HL-60/S4 treated with phorbol 12-myristate 13-acetate at 8.2 ng/mL for 4 days and 3 days (cell line): ENCODE results near the gene ANK2.

Experiments used
- in situ Hi-C: fragments of 300-500 bp; cut with MboI; formaldehyde crosslinking; loops from 2 replicates; pipeline ENCODE4 v1.15.0; 2022; ENCODE audit warnings: low sequenced_read_pairs

ANK2 gene

DNA sequence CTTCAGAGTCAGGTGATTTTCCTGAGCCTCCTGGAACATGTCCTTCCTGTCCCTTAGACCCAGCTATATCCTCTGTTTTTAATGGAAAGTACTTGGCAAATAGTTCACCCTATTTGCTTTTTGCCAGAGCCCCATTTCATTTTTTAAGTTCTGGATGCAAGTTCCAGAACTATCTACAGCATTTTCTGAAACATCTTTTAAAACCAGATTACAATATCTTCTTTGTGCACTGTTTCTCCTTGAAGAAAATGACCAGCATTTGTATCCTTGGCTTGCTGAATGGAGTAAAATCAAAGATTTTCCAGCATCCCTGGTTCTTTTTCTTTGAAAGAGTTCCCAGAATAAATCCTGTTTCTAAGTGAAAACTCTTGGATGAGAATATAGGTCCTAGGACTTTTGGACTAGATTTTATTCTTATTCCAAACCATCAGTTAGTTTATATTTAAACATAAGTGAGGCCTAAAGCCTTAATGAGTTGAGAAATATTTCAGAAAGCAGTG is 224.3 kb downstream of the ANK2 start:
- in situ Hi-C loops = no loop called here

DNA sequence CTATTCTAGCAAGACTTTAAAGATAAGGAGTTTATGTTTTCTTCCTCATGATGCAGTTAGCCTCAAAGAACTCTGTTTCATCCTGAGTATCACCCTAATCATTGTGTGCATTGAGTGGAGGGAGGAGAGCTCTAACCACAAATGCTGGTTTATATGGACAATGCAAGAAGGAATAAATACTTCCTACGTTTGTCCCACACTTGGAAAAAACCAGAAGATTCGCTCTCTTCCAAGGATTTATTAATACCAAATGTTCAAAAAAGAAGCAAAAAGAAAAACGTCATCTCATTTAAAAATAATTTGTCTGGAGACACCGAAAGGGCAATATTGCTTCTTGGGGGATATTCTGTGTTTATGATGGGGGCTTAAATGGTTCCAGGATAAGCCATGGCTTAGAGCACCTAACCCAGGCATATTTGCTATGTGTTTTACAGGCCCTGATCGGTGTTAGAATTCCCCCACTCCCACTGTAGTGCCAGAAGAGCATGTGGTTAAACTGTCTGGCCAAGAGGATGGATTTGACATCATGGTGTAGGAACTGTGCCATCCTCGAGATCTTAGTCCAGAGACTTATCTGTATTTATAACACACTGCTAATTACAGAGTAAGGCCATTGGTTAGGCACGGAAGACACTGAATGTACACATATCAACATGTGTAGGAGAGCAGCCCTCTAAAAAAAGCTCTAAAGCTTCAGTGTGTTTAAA is 227.2 kb downstream of the ANK2 start:
- in situ Hi-C loops = no loop called here

GRCh38 chr4:113278324-113278934 is 229.0 kb downstream of the ANK2 start:
- in situ Hi-C loops = no loop called here

DNA sequence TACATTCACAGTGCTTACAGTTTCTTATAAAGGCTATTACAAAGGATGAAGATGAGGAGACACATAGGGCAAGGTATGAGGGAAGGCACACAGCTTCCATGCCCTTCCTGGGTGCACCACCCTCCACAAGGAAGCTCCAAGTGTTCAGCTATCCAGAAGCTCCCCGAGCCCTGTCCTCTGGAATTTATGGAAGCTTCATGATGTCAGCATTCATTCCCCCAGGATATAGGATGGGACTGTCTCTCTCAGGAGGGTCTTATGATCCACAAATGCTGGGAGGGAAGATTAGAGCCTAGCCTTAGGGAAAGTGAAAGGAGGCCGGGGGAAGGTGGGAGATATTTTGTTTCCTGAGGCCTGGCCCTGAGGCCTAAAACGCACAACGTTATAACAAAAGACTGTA is 236.0 kb downstream of the ANK2 start:
- in situ Hi-C loops = no loop called here

DNA sequence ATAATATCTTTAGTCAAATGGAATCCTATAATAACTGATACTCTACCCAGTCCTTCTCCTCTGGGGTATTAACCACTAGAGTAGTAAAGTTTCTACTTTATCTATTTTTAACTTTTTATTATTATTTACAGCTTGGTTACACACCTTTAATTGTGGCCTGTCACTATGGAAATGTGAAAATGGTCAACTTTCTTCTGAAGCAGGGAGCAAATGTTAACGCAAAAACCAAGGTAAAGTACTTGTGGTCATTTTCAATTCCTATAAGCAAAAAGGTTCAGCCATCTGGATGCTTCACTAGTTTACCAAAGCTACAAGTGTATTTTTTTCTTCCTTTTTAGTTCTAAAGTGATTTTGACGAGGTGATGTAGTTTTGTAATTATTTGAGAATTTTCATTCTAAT is 238.8 kb downstream of the ANK2 start:
- in situ Hi-C loops = no loop called here

DNA sequence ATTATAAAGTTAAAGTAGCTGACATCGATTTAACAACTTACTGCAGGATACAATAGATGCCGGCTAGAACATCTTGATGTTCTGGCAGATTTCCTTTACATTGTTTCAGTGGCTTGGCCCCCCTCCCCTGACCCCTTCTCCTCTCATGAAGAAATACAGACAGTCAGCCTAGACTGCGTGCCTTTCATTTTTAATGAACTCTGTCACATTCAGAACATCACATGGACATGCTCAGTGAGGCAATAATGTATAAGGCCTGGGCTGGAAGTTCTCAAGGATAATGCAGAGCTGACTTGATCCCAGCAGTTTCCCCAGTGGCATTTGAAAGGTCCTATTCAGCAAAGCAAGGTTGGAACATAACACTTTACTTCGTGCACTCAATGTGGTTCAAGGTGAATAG is 239.2 kb downstream of the ANK2 start:
- in situ Hi-C loops = no loop called here

DNA sequence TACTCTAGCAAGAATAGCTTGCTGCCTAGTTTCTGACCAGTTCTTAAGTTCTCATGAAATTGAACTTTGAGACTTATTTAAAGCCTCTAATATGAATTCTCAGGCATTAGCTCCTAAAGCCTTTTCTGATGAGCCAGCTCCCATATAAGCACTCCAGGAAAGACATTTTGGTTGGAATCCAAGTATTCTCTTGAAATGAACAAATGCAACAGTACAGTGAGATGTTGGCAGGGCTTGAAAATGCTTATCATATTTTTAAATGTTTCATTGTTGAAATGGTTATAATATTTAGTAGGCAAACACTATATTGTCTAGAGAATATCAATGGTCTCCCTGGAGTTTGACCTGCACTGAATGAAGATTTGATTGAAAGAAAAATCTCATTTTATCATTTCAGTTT is 240.3 kb downstream of the ANK2 start:
- in situ Hi-C loops = no loop called here

- in situ Hi-C loops = no loop called here
Observed at GRCh38 chr4:113290666-113291065, 241.2 kb downstream of the ANK2 start.

DNA sequence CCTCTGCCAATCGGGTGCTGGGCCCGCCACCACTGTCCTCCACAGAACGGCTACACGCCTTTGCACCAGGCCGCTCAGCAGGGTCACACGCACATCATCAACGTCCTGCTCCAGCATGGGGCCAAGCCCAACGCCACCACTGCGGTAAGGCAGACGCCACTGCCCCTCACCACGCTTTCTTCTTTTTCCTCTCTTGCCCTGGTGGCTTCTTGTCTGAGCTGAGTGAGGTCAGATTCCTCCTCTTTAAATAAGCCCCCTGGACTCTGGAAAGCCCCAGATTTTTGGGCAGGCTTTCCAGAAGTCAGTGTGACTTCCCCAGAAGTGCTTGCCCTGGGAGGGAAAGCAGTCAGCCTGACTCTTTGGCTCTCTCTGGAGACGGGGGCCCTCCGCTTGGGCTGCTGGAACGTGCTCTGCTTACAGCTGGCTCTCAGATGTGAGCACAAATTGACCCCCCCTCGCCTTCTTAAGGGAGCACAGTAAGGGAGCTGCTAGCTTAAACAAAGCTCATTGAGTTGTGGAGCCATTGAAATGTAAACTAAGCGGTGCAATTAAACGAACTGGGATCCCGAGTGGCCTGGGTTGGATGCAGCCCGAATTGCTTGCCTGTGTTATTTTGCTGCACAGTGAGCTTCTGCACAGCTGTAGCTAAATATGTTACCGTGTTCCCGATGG is 243.1 kb downstream of the ANK2 start:
- in situ Hi-C loops = no loop called here

- in situ Hi-C loops = no loop called here
Observed at GRCh38 chr4:113293043-113293560, 243.6 kb downstream of the ANK2 start.

DNA sequence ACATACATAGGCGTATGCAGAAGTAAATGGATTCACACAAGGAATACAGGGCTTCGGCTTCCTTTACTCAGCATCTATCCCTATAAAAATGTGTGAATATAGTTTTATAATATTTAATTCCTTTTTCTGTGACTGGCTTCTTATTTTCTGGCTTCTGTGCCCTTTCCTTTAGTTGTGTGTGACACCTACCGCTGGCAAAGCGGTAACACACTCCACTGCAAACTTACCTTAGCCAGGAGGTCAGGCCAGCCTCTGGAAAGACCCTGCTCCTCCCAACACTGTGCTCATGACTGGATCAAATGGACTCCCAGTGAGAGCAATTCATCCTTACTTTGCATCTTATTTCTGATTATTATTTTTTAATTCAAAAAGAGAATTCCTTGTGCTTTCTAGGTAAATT is 244.2 kb downstream of the ANK2 start:
- in situ Hi-C loops = no loop called here

GRCh38 chr4:113294908-113295307 is 245.5 kb downstream of the ANK2 start:
- in situ Hi-C loops = no loop called here

DNA sequence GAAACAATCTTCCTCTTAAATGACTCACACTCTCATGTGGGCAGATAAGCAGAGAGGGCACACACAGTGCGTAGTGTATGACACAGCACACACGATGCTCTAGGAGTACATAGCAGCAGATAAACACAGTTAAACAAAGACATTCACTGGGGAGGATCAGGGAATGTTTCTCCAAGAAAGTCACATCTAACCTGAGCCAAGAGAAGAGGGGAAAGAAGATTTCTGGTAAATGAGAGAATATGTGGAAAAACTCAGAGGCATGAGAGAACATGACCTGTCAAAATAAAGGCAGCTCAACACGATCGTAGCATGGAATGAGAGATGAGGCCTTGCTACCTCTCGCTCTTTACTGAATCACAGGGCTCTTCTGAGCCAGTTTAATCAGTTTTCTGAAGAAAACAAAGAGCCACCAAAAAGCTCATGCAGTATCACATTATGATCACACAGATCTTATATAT is 251.0 kb downstream of the ANK2 start:
- in situ Hi-C loops = no loop called here

DNA sequence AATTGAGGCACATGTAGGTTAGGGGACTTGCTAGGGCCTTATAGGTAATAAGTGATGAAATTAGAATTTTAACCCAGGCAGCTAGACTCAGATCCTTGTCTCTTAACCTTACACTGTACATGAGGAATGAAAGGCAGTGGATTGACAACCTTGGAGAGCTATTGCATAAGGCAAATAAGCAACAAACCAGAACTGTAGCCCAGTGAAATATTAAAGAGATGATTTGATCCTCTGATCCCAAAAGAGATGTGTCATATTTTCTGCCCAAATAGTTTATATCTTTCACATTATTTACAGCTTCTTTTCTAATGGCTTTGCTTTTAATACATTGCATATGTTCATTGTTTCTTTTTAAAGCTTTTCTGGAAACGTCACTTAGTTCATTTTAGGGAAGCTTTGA is 252.6 kb downstream of the ANK2 start:
- in situ Hi-C loops = no loop called here

- in situ Hi-C loops = no loop called here
Observed at GRCh38 chr4:113303315-113303714, 253.9 kb downstream of the ANK2 start.

DNA sequence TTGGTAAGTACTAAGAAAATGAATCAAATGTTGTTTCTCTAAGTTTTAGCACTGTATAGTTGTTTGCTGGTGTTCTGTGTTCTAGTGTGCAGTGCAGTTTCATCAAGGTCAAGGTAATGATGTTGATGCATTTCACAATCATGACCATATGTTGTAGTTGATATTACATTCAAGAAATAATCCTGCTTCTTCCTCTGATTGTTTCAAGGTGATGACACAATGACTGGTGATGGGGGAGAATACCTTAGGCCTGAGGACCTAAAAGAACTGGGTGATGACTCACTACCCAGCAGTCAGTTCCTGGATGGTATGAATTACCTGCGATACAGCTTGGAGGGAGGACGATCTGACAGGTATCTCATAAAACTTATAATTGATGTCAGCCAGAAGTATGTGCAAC is 261.6 kb downstream of the ANK2 start:
- in situ Hi-C loops = no loop called here

DNA sequence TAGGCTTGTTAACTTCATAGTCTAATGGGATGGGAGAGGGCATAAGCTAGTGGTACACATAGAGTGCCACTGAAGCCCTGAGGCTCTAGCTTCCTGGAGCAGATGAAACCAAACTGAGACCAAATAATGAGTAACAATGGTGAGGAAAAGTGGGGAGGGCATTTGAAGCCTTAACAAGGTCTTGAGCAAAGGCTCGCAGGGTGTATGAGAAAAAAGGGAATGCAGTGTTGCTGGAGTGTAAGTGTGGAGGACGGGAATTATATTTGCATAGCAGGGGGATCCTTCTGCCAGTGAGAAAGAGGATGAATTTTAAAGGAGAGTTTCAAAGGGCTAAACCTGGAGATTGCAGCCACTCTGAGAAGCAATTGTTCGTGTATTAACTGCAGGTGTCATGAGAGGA is 263.1 kb downstream of the ANK2 start:
- in situ Hi-C loops = no loop called here

DNA sequence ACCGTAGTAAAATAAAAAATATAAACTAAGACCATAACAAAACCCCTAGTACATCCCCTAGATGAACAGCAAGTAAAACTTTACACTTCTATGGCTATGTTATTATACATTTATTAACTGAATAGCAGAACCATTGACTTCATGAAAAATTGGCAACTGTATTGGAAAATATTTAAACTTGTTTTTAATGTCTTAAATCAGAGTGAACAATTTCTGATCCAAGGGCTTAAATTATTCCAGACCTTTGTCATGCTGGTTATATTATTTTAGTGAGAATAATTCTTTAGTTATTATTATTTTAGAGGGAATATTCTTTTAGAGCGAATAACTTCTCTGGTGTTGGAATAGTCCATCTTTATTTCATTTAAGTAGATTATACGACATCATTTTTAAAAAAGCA is 265.0 kb downstream of the ANK2 start:
- in situ Hi-C loops = no loop called here

- in situ Hi-C loops = no loop called here
Observed at GRCh38 chr4:113316879-113317278, 267.4 kb downstream of the ANK2 start.

DNA sequence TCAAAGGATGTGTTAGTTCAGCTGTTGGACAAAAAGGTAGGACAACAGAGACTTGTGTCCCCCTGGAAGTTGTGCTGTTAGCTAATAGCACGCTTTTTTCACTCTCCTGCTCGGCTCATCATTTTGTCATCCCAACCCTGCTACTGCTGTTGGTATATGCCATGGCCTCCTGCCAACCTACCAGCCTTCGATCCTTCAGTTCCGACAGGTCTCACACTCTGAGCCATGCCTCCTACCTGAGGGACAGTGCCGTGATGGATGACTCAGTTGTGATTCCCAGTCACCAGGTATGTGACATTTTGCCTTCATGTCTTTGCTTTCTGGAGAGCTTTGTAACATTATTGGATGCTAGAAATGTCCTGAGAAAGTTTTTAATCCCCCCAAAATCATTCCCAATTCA is 268.1 kb downstream of the ANK2 start:
- in situ Hi-C loops = no loop called here

DNA sequence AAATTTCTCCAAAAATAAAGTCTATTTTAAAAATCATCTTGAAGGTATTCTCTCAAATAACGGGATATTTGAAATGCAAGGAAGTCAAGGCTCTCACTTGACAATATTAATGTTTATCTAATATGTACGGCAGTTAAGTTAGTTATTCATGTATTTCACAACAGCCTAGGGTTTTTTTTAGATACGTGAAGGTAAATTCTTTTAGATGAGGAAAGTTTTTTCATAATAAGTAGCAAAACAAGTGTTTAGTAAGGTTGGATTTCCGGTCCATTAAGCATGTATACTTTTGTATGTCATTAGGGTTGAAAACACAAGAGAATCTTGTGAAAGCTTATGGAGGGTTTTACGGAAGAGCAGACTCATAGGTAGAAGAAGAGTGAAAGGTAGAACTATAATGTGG is 273.3 kb downstream of the ANK2 start:
- in situ Hi-C loops = no loop called here
